Sigmoid colon (tissue), 7 donors: ENCODE measurements around the gene EFR3B. TPM values are rescaled to one million over a fixed set of nuclear protein-coding genes. Genes with fewer than 3 reads are reported as not detected.
"Not testable (repeated sequence)": the region's sequence is repeated elsewhere in the genome, so short reads cannot be mapped to it uniquely, and the experiment has no call there.

Experiments
- DNase-seq: peaks from one replicate; pipeline ENCODE4 v3.0.0-alpha.2; 2019
- H3K27ac ChIP-seq, 4 donors: fragments of 200-600 bp; sonication (generic); one replicate each; pipeline ENCODE4 v1.5.1; 2016 to 2019; ENCODE audit warnings: mild to moderate bottlenecking in 1 of 4
- H3K27me3 ChIP-seq, 3 donors: fragments of 200-600 bp; sonication (generic); one replicate each; pipeline ENCODE4 v1.5.1; 2019; ENCODE audit warnings: mild to moderate bottlenecking in 1 of 3
- H3K36me3 ChIP-seq, 4 donors: fragments of 200-600 bp; sonication (generic); one replicate each; pipeline ENCODE4 v1.5.1; 2016 to 2019
- H3K4me1 ChIP-seq, 4 donors: fragments of 200-600 bp; sonication (generic); one replicate each; pipeline ENCODE4 v1.5.1; 2017 to 2019
- H3K4me3 ChIP-seq, 4 donors: fragments of 200-600 bp; sonication (generic); one replicate each; pipeline ENCODE4 v1.5.1; 2017 to 2019; ENCODE audit warnings: mild to moderate bottlenecking in 2 of 4, moderate library complexity in 1 of 4
- H3K9me3 ChIP-seq, 4 donors: fragments of 200-600 bp in 3 of 4; sonication (generic) in 3 of 4; one replicate each; pipeline versions ENCODE4 v1.5.1 to v1.6.1; 2013 to 2019
- CTCF ChIP-seq, 4 experiments: fragments of 450-650 bp in 3 of 4; fragments of 200-600 bp in 1 of 4; IDR thresholded peaks; one replicate each; pipeline ENCODE4 v1.5.1; 2016 to 2019; ENCODE audit warnings: antibody characterized with exemption in 4 of 4, mild to moderate bottlenecking in 3 of 4, moderate library complexity in 2 of 4
- EP300 ChIP-seq, 4 donors: sonication (generic); formaldehyde crosslinking; IDR thresholded peaks; one replicate each; pipeline ENCODE4 v1.6.1; 2017; ENCODE audit warnings: antibody characterized with exemption in 4 of 4
- POLR2A ChIP-seq, 2 donors: fragments of 450-650 bp; IDR thresholded peaks; one replicate each; pipeline ENCODE4 v1.6.1; 2016; ENCODE audit warnings: antibody characterized with exemption in 2 of 2, mild to moderate bottlenecking in 2 of 2, moderate library complexity in 2 of 2
- POLR2AphosphoS5 ChIP-seq, 4 donors: sonication (generic); formaldehyde crosslinking; IDR thresholded peaks; one replicate each; pipeline ENCODE4 v1.6.1; 2017; ENCODE audit warnings: antibody characterized with exemption in 4 of 4
- WGBS, 2 donors: extraction: QIAGEN DNeasy Blood & Tissue Kit; methylation state at CpG; one replicate each; pipeline ENCODE4 v1.1.7; 2013; 5-methylcytosine and 5-hydroxymethylcytosine counted together
- intact Hi-C: fragments of 100-400 bp; cut with DNase I; formaldehyde crosslinking; loops from one replicate; pipeline ENCODE4 v1.15.1; 2023
- polyA plus RNA-seq, 3 donors: library from polyadenylated mRNA; stranded (reverse); fragments of 200-250 nt; gene quantifications; one replicate each; pipeline ENCODE4 v1.2.3, GENCODE V29; 2013
- total RNA-seq, 4 donors: library from RNA; depleted of rRNA; stranded (reverse); fragments of >200 nt; gene quantifications; one replicate each; pipeline ENCODE4 v1.1.0, GENCODE V29; 2016
- donor health status: healthy with polysubstance abuse.
- donor health status: Bipolar disorder and iron deficiency.
- donor health status: healthy.

The EFR3B gene
- total and polyA plus RNA-seq, 7 donors = under 0.01 to 1.9 (median 0.50) TPM

- no peak for TF ChIP-seq CTCF (IDR thresholded peaks at IDR 0.05)
- TF ChIP-seq POLR2A (IDR thresholded peaks at IDR 0.05) = no peak
- no peak for TF ChIP-seq POLR2AphosphoS5 (IDR thresholded peaks at IDR 0.05)
- TF ChIP-seq EP300 (IDR thresholded peaks at IDR 0.05) = no peak
- no peaks in the 10 kb centered on the region for H3K27me3 ChIP-seq
- H3K36me3 ChIP-seq = no peaks in the 10 kb centered on the region
- H3K4me1 ChIP-seq = peaks cover 0 to 18% (median 11%) of the 10 kb centered on the region in 4 donors
- 74 to 78% methylated on average over 6 of the region's 6 CpGs for WGBS, 2 donors
- intact Hi-C loops = no loop called here
- H3K4me3 ChIP-seq = no peak overlapping the region
- H3K9me3 ChIP-seq = no peaks in the 10 kb centered on the region
- DNase-seq = no peak
- H3K27ac ChIP-seq = no peak overlapping the region
These were observed 41.2 kb upstream of the EFR3B start for GRCh38 chr2:25000503-25001324.

GRCh38 chr2:25001325-25001637, 40.6 kb upstream of the EFR3B start:
- no peaks in the 10 kb centered on the region for H3K36me3 ChIP-seq
- WGBS, 2 donors = 89 to 92% methylated on average over 7 of the region's 7 CpGs
- DNase-seq = no peak
- peaks cover 0 to 18% (median 11%) of the 10 kb centered on the region in 4 donors for H3K4me1 ChIP-seq
- TF ChIP-seq EP300 (IDR thresholded peaks at IDR 0.05) (no peak), CTCF (IDR thresholded peaks at IDR 0.05) (no peak), POLR2AphosphoS5 (IDR thresholded peaks at IDR 0.05) (no peak), POLR2A (IDR thresholded peaks at IDR 0.05) (no peak)
- H3K4me3 ChIP-seq = no peak overlapping the region
- H3K9me3 ChIP-seq = no peaks in the 10 kb centered on the region
- H3K27me3 ChIP-seq = no peaks in the 10 kb centered on the region
- no peak overlapping the region for H3K27ac ChIP-seq
- intact Hi-C loops = no loop called here

GRCh38 chr2:25002066-25002465, 39.8 kb upstream of the EFR3B start:
- H3K27ac ChIP-seq = no peak overlapping the region
- no peaks in the 10 kb centered on the region for H3K9me3 ChIP-seq
- TF ChIP-seq POLR2A (IDR thresholded peaks at IDR 0.05) = no peak
- no peak for DNase-seq
- 64 to 68% methylated on average over 1 of the region's 1 CpG for WGBS, 2 donors
- no peaks in the 10 kb centered on the region for H3K36me3 ChIP-seq
- H3K4me1 ChIP-seq = peaks cover 0 to 18% (median 11%) of the 10 kb centered on the region in 4 donors
- H3K4me3 ChIP-seq = no peak overlapping the region
- no peaks in the 10 kb centered on the region for H3K27me3 ChIP-seq
- intact Hi-C loops = no loop called here

GRCh38 chr2:25009954-25010353, 31.9 kb upstream of the EFR3B start:
- TF ChIP-seq POLR2AphosphoS5 (IDR thresholded peaks at IDR 0.05) = no peak
- Histone ChIP-seq H3K27me3 (no peaks in the 10 kb centered on the region), H3K9me3 (no peaks in the 10 kb centered on the region), H3K36me3 (no peaks in the 10 kb centered on the region), H3K4me3 (no peak overlapping the region), H3K4me1 (no peaks in the 10 kb centered on the region), H3K27ac (no peak overlapping the region)
- intact Hi-C loops = no loop called here
- DNase-seq = no peak
- 48 to 61% methylated on average over 11 of the region's 11 CpGs for WGBS, 2 donors

- intact Hi-C loops, DNase-seq, H3K4me1 ChIP-seq, H3K4me3 ChIP-seq, H3K36me3 ChIP-seq, H3K9me3 ChIP-seq, H3K27ac ChIP-seq, H3K27me3 ChIP-seq: not testable (repeated sequence)
- 95 to 96% methylated on average over 2 of the region's 2 CpGs for WGBS, 2 donors
These were observed 30.5 kb upstream of the EFR3B start for GRCh38 chr2:25011342-25011741.

GRCh38 chr2:25014631-25015030, 27.2 kb upstream of the EFR3B start:
- no peak overlapping the region for H3K4me3 ChIP-seq
- H3K4me1 ChIP-seq = no peaks in the 10 kb centered on the region
- DNase-seq = no peak
- TF ChIP-seq CTCF (IDR thresholded peaks at IDR 0.05) (no peak), EP300 (IDR thresholded peaks at IDR 0.05) (no peak), POLR2A (IDR thresholded peaks at IDR 0.05) (no peak), POLR2AphosphoS5 (IDR thresholded peaks at IDR 0.05) (no peak)
- no peaks in the 10 kb centered on the region for H3K36me3 ChIP-seq
- H3K27me3 ChIP-seq = no peaks in the 10 kb centered on the region
- no peak overlapping the region for H3K27ac ChIP-seq
- H3K9me3 ChIP-seq = no peaks in the 10 kb centered on the region
- WGBS, 2 donors = 94 to 95% methylated on average over 9 of the region's 9 CpGs
- intact Hi-C loops = no loop called here
